ENCODE results near the gene CAMSAP2.

CAMSAP2 gene

DNA sequence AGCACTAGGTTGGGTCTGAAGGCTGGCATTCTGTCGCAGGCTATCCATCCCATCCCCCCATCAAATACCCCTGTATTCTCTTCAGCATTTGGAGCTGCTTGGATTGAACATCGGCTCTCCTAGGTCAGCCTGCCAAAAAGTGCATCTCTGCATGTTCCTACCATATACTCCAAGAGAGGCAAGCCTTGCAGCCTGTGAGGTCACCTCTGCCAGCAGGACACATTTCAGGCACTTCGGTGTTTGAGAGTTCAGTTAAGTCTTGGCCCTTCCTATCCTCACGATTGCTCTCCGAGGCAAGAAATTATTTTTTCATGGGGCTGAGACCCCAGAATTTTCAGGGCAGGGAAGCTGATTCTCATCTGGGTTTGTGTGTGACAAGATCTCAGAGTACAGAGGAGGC lies 136.7 kb downstream of the CAMSAP2 start:
- Histone ChIP-seq H4K20me1 (ENCODE audit: insufficient read depth, low read length, poor library complexity, severe bottlenecking) (no peaks in the 10 kb centered on the region), H3K36me3 (ENCODE audit: insufficient read depth, low read length) (no peaks in the 10 kb centered on the region), H3K9ac (ENCODE audit: low read depth, low read length, poor library complexity, severe bottlenecking) (no peak overlapping the region), H3K79me2 (ENCODE audit: insufficient read depth, low read length) (peaks cover under 1% of the 10 kb centered on the region; the same call in 1 of the 2 replicates), H3K4me2 (ENCODE audit: low read depth, low read length, poor library complexity, severe bottlenecking) (no peak overlapping the region), H3K9me3 (ENCODE audit: insufficient read depth, low read depth, low read length) (no peaks in the 10 kb centered on the region), H3K9me2 (replicated peaks; ENCODE audit: low read depth, low read length) (no peaks in the 10 kb centered on the region), H3K4me1 (ENCODE audit: insufficient read depth, low read length, poor library complexity, severe bottlenecking) (peaks cover 39% of the 10 kb centered on the region), H3K4me3 (ENCODE audit: low read length, poor library complexity, severe bottlenecking) (no peak overlapping the region), H2AFZ (ENCODE audit: low read length) (no peak overlapping the region), H3F3A (ENCODE audit: low read depth) (no peaks in the 10 kb centered on the region), H3K27me3 (ENCODE audit: insufficient read depth, low read length, poor library complexity, severe bottlenecking) (no peaks in the 10 kb centered on the region)
- TF ChIP-seq EZH2phosphoT487 (IDR thresholded peaks at IDR 0.05; ENCODE audit: borderline replicate concordance), result no peak

DNA sequence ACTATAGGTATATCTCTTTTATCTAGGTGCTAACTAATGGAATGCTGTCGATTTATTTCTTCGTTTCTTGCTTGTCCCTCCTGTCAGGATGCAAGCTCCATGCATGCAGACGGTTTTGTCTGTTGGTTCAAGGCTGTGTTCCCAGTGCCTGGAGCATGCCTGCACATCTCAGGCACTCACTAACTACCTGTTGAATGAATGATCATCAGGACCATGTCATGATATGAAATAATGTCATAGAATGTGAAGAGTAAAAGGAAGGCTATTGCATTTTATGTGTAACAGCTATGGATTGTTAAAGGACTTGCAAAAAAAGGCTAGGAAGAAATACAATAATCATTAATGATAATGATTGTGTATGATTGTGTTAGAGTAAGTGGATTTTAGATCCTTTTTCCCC lies 138.3 kb downstream of the CAMSAP2 start:
- H3K36me3 ChIP-seq (ENCODE audit: insufficient read depth, low read length), result no peaks in the 10 kb centered on the region
- no peak for TF ChIP-seq EZH2phosphoT487 (IDR thresholded peaks at IDR 0.05; ENCODE audit: borderline replicate concordance)
- TF ChIP-seq, protein P1, sequence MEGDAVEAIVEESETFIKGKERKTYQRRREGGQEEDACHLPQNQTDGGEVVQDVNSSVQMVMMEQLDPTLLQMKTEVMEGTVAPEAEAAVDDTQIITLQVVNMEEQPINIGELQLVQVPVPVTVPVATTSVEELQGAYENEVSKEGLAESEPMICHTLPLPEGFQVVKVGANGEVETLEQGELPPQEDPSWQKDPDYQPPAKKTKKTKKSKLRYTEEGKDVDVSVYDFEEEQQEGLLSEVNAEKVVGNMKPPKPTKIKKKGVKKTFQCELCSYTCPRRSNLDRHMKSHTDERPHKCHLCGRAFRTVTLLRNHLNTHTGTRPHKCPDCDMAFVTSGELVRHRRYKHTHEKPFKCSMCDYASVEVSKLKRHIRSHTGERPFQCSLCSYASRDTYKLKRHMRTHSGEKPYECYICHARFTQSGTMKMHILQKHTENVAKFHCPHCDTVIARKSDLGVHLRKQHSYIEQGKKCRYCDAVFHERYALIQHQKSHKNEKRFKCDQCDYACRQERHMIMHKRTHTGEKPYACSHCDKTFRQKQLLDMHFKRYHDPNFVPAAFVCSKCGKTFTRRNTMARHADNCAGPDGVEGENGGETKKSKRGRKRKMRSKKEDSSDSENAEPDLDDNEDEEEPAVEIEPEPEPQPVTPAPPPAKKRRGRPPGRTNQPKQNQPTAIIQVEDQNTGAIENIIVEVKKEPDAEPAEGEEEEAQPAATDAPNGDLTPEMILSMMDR (conservative IDR thresholded peaks at IDR 0.05; ENCODE audit: low read length), result no peak
- no peaks in the 10 kb centered on the region for H4K20me1 ChIP-seq (ENCODE audit: insufficient read depth, low read length, poor library complexity, severe bottlenecking)
- no peaks in the 10 kb centered on the region for H3K27me3 ChIP-seq (ENCODE audit: insufficient read depth, low read length, poor library complexity, severe bottlenecking)
- H3K4me3 ChIP-seq (ENCODE audit: low read length, poor library complexity, severe bottlenecking), result no peak overlapping the region
- H3K79me2 ChIP-seq (ENCODE audit: insufficient read depth, low read length), result peaks cover 4% of the 10 kb centered on the region; the same call in 1 of the 2 replicates
- H2AFZ ChIP-seq (ENCODE audit: low read length), result no peak overlapping the region
- H3K9me3 ChIP-seq (ENCODE audit: insufficient read depth, low read depth, low read length), result no peaks in the 10 kb centered on the region
- H3K9ac ChIP-seq (ENCODE audit: low read depth, low read length, poor library complexity, severe bottlenecking), result no peak overlapping the region
- no peak overlapping the region for H3K4me2 ChIP-seq (ENCODE audit: low read depth, low read length, poor library complexity, severe bottlenecking)
- peaks cover 38% of the 10 kb centered on the region for H3K4me1 ChIP-seq (ENCODE audit: insufficient read depth, low read length, poor library complexity, severe bottlenecking)
- no peaks in the 10 kb centered on the region for H3F3A ChIP-seq (ENCODE audit: low read depth)
- H3K9me2 ChIP-seq (replicated peaks; ENCODE audit: low read depth, low read length), result no peaks in the 10 kb centered on the region

DNA sequence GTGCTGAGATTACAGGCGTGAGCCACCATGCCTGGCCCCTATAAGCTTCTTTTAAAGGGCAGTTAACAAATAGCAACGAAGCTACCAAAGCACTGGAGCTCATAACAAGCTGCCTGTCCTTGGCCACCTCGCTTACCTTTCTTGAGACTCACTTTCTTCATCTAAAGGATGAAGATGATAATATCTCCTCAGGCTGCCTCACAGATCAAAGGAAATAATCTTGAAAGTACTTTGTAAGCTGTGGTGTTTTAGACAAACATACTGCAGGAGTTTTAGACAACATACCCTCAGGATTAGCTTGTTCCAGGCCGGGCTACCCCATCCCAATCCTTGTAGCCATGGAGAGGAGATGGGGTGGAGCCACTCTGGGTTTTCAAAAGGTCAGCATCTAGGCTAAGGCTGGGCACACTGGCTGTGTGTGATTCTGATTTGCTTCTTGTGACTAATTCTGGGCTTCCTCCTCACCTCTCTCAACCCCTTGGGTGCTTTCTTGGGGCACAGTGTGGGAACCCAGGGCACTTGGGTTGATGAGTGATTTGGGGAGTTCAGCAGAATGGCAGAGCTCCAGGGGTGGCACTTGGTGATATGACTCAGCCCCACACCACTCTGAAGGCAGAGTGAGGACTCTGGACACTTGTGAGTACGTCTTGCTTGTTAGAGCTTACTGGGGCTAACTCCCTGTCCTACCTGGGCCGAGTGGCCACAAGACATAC lies 139.3 kb downstream of the CAMSAP2 start:
- TF ChIP-seq, protein P1 (conservative IDR thresholded peaks at IDR 0.05; ENCODE audit: low read length), result no peak
- TF ChIP-seq EZH2phosphoT487 (IDR thresholded peaks at IDR 0.05; ENCODE audit: borderline replicate concordance), result no peak
- Histone ChIP-seq H3K9ac (ENCODE audit: low read depth, low read length, poor library complexity, severe bottlenecking) (no peak overlapping the region), H2AFZ (ENCODE audit: low read length) (no peak overlapping the region), H3K4me1 (ENCODE audit: insufficient read depth, low read length, poor library complexity, severe bottlenecking) (peaks cover 42% of the 10 kb centered on the region), H3K79me2 (ENCODE audit: insufficient read depth, low read length) (peaks cover 6% of the 10 kb centered on the region; the same call in 1 of the 2 replicates), H3K36me3 (ENCODE audit: insufficient read depth, low read length) (no peaks in the 10 kb centered on the region), H3K9me2 (replicated peaks; ENCODE audit: low read depth, low read length) (no peaks in the 10 kb centered on the region), H3K27me3 (ENCODE audit: insufficient read depth, low read length, poor library complexity, severe bottlenecking) (no peaks in the 10 kb centered on the region), H3K9me3 (ENCODE audit: insufficient read depth, low read depth, low read length) (no peaks in the 10 kb centered on the region), H3K4me2 (ENCODE audit: low read depth, low read length, poor library complexity, severe bottlenecking) (peak overlapping the region; percentile 9), H3K4me3 (ENCODE audit: low read length, poor library complexity, severe bottlenecking) (no peak overlapping the region), H4K20me1 (ENCODE audit: insufficient read depth, low read length, poor library complexity, severe bottlenecking) (no peaks in the 10 kb centered on the region), H3F3A (ENCODE audit: low read depth) (no peaks in the 10 kb centered on the region)

DNA sequence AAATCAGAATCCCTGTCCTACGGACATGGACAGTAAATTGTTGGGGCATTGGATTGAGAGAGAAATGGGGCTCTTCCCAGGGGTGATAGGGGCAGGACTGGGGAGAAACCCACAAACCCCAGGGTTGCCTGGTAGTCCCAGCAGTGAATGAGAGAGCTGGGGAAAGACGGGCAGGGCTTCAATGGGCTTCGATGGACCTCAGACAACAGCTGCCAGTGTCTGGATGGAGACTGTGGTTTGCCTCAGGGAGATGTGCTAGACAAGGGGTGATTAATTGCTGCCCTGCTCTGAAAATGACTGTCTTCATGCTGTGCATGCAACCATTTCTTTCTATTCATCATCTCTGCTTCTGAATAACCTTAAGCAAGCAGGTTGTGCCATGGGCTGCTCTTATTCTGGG lies 141.5 kb downstream of the CAMSAP2 start:
- peak overlapping the region; percentile 23 for H3K9ac ChIP-seq (ENCODE audit: low read depth, low read length, poor library complexity, severe bottlenecking)
- no peaks in the 10 kb centered on the region for H4K20me1 ChIP-seq (ENCODE audit: insufficient read depth, low read length, poor library complexity, severe bottlenecking)
- H3K4me1 ChIP-seq (ENCODE audit: insufficient read depth, low read length, poor library complexity, severe bottlenecking), result peaks cover 63% of the 10 kb centered on the region
- TF ChIP-seq, protein P1 (conservative IDR thresholded peaks at IDR 0.05; ENCODE audit: low read length), result no peak
- no peak for TF ChIP-seq EZH2phosphoT487 (IDR thresholded peaks at IDR 0.05; ENCODE audit: borderline replicate concordance)
- H3K4me3 ChIP-seq (ENCODE audit: low read length, poor library complexity, severe bottlenecking), result no peak overlapping the region
- no peaks in the 10 kb centered on the region for H3K27me3 ChIP-seq (ENCODE audit: insufficient read depth, low read length, poor library complexity, severe bottlenecking)
- H2AFZ ChIP-seq (ENCODE audit: low read length), result no peak overlapping the region
- H3K9me2 ChIP-seq (replicated peaks; ENCODE audit: low read depth, low read length), result no peaks in the 10 kb centered on the region
- peaks cover 26% of the 10 kb centered on the region for H3K79me2 ChIP-seq (ENCODE audit: insufficient read depth, low read length)
- no peaks in the 10 kb centered on the region for H3K36me3 ChIP-seq (ENCODE audit: insufficient read depth, low read length)
- no peaks in the 10 kb centered on the region for H3K9me3 ChIP-seq (ENCODE audit: insufficient read depth, low read depth, low read length)
- H3F3A ChIP-seq (ENCODE audit: low read depth), result no peaks in the 10 kb centered on the region
- peak overlapping the region; percentile 58 for H3K4me2 ChIP-seq (ENCODE audit: low read depth, low read length, poor library complexity, severe bottlenecking)

Data from Loucy (cell line).